H54 (cell line): ENCODE data around the gene S100A14.

Experiments
- DNase-seq: peaks from one replicate; pipeline ENCODE4 v3.0.0; 2011; ENCODE audit warnings: low spot score, mixed read lengths; ENCODE audit not compliant: insufficient read length
- FAIRE-seq: peaks from 3 replicates; lab custom pipeline; 2011; peaks lifted over from hg19 to GRCh38; lab: Jason Lieb, UNC
- POLR2A ChIP-seq: IDR thresholded peaks from 2 replicates; pipeline ENCODE4 v1.6.1; 2011; ENCODE audit warnings: low read depth, mild to moderate bottlenecking, low read length

The S100A14 gene

GRCh38 chr1:153566414-153567371 is 49.4 kb downstream of the S100A14 start:
- FAIRE-seq (no peak), DNase-seq (peak; percentile 93)
- TF ChIP-seq POLR2A, result peak; percentile 55

DNA sequence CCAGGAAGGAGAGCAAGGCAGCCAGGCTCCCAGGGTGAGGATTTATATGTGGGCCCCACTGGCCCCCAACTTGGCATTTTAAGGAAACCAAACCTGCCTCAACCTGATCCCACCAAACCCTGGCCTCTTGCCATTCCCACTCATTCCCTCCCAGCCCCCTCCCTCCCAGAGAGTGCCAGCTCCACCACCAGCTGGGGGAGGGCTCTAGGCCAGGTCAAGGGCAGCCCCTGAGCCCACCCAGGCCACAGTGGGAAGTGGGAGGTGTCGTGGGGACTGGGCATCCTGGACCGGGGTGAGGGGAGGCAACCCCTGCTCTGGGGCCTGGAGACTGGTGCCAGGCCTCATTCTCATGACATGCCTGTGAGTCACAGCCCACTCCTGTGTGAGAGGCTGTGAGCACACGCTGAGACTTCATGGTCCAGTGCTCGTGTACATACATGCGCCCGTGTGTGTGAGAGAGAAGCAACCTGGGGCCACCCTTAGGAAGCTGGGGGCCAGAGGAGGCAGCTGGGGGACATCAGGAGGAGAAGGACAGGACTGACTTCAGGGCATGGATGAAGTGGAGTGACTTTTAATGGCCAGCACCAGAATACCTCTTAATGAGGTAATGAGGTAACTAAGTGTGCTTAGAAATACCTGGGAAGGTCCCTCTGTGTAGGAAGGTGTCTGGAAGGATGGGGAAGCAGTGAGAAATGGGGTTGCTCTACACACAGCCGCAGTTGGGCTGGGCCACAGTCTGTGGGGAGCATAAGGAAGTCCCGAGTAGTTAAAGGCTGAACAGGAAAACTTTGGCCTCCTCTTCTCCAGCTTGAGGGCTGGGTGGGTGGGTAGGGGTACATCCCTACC is 50.4 kb downstream of the S100A14 start, which contains the start of gene S100A2:
Gene S100A2, minus strand, starts transcription at position 316 of the 846 bp plus-strand sequence. CDS start 1,967 bp downstream, outside the sequence.
- FAIRE-seq, result no peak
- peak; percentile 84 for DNase-seq
- TF ChIP-seq POLR2A, result 0 out of 2 replicates have a peak, but pooled peaks have one; percentile 11
